Neural progenitor cell (in vitro differentiated cells): ENCODE measurements around the gene HABP4.

Source experiments
- CTCF ChIP-seq: fragments of 200-600 bp; sonication (generic); IDR thresholded peaks from 2 replicates; pipeline ENCODE4 v1.5.1; 2017; ENCODE audit warnings: antibody characterized with exemption, mild to moderate bottlenecking
- EZH2phosphoT487 ChIP-seq: fragments of 200-600 bp; sonication (generic); IDR thresholded peaks from 2 replicates; pipeline ENCODE4 v1.6.1; 2017; ENCODE audit warnings: antibody characterized with exemption

GRCh38 chr9:96502539-96503373 lies 52.8 kb downstream of the HABP4 start:
- TF ChIP-seq EZH2phosphoT487 (no peak), CTCF (no peak)
